Measurements from ENCODE around the gene ADAT1. TPM values are rescaled to one million over a fixed set of nuclear protein-coding genes. Genes with fewer than 3 reads are reported as not detected.

Gene ADAT1, protein sequence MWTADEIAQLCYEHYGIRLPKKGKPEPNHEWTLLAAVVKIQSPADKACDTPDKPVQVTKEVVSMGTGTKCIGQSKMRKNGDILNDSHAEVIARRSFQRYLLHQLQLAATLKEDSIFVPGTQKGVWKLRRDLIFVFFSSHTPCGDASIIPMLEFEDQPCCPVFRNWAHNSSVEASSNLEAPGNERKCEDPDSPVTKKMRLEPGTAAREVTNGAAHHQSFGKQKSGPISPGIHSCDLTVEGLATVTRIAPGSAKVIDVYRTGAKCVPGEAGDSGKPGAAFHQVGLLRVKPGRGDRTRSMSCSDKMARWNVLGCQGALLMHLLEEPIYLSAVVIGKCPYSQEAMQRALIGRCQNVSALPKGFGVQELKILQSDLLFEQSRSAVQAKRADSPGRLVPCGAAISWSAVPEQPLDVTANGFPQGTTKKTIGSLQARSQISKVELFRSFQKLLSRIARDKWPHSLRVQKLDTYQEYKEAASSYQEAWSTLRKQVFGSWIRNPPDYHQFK
- 45.3 and 54.0 TPM in 2 replicates for total RNA-seq

DNA sequence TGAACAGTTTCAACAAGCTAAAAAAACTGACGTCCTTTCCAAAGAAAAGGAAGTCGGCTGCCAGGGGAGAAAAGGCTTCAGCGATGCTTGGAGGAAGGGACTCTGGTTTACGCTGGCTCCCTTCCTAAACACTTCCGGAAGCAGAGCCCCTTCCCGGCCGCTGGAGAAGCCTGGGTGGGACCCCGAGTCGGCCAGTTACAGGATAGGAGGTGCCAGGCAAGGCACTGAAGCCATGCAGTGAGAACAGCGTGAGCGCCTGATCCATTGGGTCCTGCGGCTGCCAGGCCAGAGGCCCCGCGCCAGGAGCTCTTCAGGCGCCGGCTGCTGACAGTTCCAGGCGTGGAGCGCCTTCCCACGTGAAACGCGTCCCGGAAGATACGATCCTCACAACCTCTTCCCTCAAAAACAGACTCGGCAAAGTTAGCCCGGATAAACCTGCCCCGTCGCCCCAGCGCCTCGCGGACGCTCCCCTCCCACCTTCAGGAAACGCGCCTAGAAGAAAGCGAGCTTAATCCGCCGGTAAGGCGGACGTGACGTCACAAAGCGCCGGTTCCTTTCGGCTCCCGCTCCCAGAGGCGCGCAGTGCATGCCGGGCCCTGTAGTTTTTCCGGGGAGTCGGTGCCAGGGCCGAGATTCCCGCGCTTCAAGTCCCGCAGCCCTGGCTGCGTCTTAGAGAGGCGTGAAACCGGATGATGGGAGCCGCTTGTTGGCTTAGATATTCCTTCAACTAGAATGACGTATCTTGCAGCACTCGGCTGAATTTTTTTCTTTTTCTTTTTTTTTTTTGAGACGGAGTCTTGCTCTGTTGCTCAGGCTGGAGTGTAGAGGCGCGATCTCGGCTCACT lies at the start of gene ADAT1:
TSS of gene ADAT1 (minus strand) at position 521 of the 845 bp plus-strand sequence. CDS start 2,482 bp downstream, outside the sequence.
- Mint-ChIP-seq H3K4me3 (ENCODE audit: low read depth) (peak within 1 kb of the TSS; percentile 93), H3K36me3 (ENCODE audit: low read depth) (peaks cover 57% of the 10 kb centered on the region), H3K27ac (peak within 1 kb of the TSS; percentile 96), H3K4me1 (ENCODE audit: low read depth) (peaks cover 36% of the 10 kb centered on the region), H3K9me3 (no peaks in the 10 kb centered on the region), H3K27me3 (ENCODE audit: low read depth) (no peaks in the 10 kb centered on the region)
- intact Hi-C loops (cut with micrococcal nuclease), result loop anchor here (1.0 to 2.0 kb wide), 7 partner anchors 24 to 190 kb away; partner anchors contain the start of genes CFDP1, GABARAPL2, KARS1 and TERF2IP
- peak; percentile 96 for DNase-seq (ENCODE audit: low spot score)

DNA sequence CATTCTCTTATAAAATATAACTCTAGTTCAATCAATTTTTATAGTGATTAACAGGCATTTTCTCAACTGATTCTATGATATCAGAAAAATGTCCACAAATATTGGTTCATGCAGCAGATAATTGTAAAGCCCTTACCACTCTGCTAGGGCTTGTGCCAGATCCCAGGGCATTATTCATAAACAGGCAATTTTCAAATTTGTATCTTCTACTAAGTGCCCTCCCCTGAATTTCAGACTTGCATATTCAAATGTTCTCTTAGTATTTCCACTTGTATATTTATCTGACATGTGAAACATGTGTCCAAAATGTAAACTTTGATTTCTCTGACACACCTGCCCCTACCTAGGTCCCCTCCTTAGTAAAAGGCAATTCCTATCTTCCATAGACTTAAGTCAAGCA lies 44.4 kb upstream of the ADAT1 start:
- H3K27ac Mint-ChIP-seq, result no peak overlapping the region
- no peak for DNase-seq (ENCODE audit: low spot score)
- H3K4me3 Mint-ChIP-seq (ENCODE audit: low read depth), result no peak overlapping the region
- intact Hi-C loops (cut with micrococcal nuclease), result no loop called here
- no peaks in the 10 kb centered on the region for H3K27me3 Mint-ChIP-seq (ENCODE audit: low read depth)
- H3K4me1 Mint-ChIP-seq (ENCODE audit: low read depth), result no peaks in the 10 kb centered on the region
- no peaks in the 10 kb centered on the region for H3K36me3 Mint-ChIP-seq (ENCODE audit: low read depth)
- H3K9me3 Mint-ChIP-seq, result no peaks in the 10 kb centered on the region

DNA sequence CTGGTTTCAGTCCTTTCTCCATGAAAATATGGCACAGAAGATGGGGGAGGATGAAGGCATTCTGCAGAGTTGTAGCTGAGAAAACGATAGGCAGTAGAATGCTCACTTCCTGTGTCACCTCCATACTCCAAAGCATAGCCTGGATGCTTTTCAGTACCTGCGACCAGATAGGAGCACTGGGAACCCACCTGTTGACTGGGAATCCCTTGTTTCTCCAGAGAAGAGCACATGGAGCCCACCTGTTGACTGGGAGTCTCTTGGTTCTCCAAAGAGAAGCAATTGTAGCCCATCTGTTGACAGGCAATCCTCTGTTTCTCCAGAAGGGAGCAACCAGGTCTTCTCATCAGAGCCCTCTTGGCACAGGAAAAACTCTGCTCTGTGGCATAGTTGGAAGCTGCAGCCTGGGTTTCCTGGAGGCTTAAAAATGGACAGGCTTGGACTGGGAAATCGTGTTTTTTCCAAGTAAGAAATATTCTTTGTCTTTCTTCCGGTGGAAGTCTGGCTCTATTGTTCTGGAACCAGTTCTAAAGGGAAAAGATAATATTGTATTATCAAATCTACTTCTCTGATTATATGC lies 37.7 kb upstream of the ADAT1 start:
- Mint-ChIP-seq H3K27ac (no peak overlapping the region), H3K36me3 (ENCODE audit: low read depth) (peaks cover 38% of the 10 kb centered on the region), H3K4me1 (ENCODE audit: low read depth) (no peaks in the 10 kb centered on the region), H3K4me3 (ENCODE audit: low read depth) (no peak overlapping the region), H3K9me3 (no peaks in the 10 kb centered on the region), H3K27me3 (ENCODE audit: low read depth) (no peaks in the 10 kb centered on the region)
- no peak for DNase-seq (ENCODE audit: low spot score)
- intact Hi-C loops (cut with micrococcal nuclease), result no loop called here

DNA sequence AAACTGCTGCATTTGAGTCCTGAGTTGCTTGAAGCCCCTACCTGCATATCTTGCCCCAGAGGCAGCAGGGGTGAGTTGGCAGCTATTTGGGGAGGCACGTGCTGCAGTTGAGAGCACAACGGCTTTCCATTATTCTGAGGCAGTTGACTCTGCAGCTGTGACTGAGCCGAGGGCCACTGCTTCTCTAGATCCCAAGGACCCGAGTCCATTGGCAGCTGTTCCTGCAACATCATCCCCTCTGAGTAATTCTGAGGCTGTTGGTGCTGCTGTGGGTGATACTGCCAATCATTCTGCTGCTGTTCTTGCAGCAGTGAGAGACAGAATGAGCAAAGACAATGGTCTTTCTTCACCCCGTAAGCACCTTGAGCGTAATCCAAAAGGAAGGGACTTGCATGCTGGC lies 37.2 kb upstream of the ADAT1 start:
- Mint-ChIP-seq H3K27me3 (ENCODE audit: low read depth) (no peaks in the 10 kb centered on the region), H3K9me3 (no peaks in the 10 kb centered on the region), H3K27ac (no peak overlapping the region), H3K4me3 (ENCODE audit: low read depth) (no peak overlapping the region), H3K36me3 (ENCODE audit: low read depth) (peaks cover 43% of the 10 kb centered on the region), H3K4me1 (ENCODE audit: low read depth) (no peaks in the 10 kb centered on the region)
- intact Hi-C loops (cut with micrococcal nuclease), result no loop called here
- no peak for DNase-seq (ENCODE audit: low spot score)

DNA sequence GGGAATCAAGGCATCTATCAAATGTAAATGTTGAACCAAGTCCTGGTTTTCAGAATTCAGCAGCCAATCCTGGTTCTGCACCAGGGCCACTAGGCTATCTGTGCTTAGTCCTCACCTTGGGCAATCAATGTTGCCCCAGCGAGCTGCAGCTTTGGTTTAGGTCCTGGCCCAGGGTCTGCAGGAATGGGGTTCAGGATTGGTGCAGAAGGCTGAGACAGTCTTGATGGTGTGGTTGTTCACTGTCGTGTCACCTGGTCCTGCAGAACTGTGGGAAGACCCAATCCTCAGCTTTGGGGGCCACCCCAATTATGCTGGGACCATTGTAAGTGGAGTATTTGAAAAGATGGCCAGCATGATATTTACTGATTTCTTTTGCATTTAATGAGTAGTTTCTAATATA lies 35.1 kb upstream of the ADAT1 start:
- Mint-ChIP-seq H3K4me1 (ENCODE audit: low read depth) (peaks cover 6% of the 10 kb centered on the region), H3K27ac (no peak overlapping the region), H3K9me3 (no peaks in the 10 kb centered on the region), H3K36me3 (ENCODE audit: low read depth) (peaks cover 58% of the 10 kb centered on the region), H3K4me3 (ENCODE audit: low read depth) (no peak overlapping the region), H3K27me3 (ENCODE audit: low read depth) (no peaks in the 10 kb centered on the region)
- intact Hi-C loops (cut with micrococcal nuclease), result no loop called here
- no peak for DNase-seq (ENCODE audit: low spot score)

DNA sequence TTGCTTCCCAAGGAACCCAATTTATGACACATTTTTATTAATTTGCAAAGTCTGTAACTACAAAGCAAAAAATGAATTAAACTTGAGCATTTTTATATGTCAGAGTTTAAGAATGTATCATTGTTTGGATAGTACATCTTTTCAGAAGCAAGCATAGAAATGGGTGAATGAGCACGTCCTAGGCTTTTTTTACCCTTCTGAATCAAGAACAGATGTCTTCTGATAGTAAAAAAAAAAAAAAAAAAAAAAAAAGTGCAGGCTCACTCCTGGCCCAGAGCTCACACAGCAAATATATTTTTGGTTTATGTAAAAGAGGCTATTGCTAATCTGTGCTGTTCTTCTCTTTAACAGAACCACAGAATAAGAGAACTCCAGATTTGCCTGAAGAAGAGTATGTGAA lies 30.8 kb upstream of the ADAT1 start:
- Mint-ChIP-seq H3K4me3 (ENCODE audit: low read depth) (no peak overlapping the region), H3K4me1 (ENCODE audit: low read depth) (peaks cover 34% of the 10 kb centered on the region), H3K9me3 (no peaks in the 10 kb centered on the region)

DNA sequence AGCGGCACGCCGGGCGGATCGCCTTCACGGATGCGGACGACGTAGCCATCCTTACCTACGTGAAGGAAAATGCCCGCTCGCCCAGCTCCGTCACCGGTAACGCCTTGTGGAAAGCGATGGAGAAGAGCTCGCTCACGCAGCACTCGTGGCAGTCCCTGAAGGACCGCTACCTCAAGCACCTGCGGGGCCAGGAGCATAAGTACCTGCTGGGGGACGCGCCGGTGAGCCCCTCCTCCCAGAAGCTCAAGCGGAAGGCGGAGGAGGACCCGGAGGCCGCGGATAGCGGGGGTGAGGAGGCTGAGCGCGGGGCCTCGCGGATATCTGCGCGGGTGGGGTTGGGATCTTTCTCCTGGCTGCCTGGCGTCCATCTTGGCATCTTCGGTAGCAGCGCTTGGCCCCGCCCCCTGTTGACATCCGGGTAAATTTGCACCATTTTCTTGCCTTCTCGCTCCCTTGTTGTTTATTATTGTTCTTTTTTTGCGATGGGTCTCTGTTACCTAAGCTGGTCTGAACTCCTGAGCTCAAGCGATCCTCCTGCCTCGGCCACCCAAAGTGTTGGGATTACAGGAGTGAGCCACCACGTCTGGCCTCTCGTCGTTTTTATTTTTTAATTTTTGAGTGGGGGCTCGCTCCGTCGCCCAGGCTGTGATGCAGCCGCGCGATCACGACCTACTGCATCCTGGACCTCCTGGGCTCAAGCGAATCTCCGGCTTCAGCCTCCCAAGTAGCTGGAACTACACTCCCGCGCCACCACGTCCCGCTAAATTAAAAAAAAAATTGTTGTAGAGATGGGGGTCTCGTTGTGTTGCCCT lies 25.4 kb upstream of the ADAT1 start:
- Mint-ChIP-seq H3K4me3 (ENCODE audit: low read depth) (peak overlapping the region; percentile 91), H3K4me1 (ENCODE audit: low read depth) (peaks cover 52% of the 10 kb centered on the region), H3K27ac (peak overlapping the region; percentile 94), H3K36me3 (ENCODE audit: low read depth) (peaks cover 64% of the 10 kb centered on the region), H3K9me3 (no peaks in the 10 kb centered on the region), H3K27me3 (ENCODE audit: low read depth) (no peaks in the 10 kb centered on the region)
- DNase-seq (ENCODE audit: low spot score), result peak; percentile 83
- intact Hi-C loops (cut with micrococcal nuclease), result loop anchor here (2.0 to 5.0 kb wide), 5 partner anchors 116 to 1544 kb away; partner anchors contain the start of genes MON1B, PSMD7 and RFWD3

More for the DNA sequence above, 30.8 kb upstream of the ADAT1 start:
- DNase-seq (ENCODE audit: low spot score), result no peak
- intact Hi-C loops (cut with micrococcal nuclease), result no loop called here
- H3K36me3 Mint-ChIP-seq (ENCODE audit: low read depth), result peaks cover 70% of the 10 kb centered on the region
- peak overlapping the region; percentile 11 for H3K27ac Mint-ChIP-seq
- H3K27me3 Mint-ChIP-seq (ENCODE audit: low read depth), result no peaks in the 10 kb centered on the region

DNA sequence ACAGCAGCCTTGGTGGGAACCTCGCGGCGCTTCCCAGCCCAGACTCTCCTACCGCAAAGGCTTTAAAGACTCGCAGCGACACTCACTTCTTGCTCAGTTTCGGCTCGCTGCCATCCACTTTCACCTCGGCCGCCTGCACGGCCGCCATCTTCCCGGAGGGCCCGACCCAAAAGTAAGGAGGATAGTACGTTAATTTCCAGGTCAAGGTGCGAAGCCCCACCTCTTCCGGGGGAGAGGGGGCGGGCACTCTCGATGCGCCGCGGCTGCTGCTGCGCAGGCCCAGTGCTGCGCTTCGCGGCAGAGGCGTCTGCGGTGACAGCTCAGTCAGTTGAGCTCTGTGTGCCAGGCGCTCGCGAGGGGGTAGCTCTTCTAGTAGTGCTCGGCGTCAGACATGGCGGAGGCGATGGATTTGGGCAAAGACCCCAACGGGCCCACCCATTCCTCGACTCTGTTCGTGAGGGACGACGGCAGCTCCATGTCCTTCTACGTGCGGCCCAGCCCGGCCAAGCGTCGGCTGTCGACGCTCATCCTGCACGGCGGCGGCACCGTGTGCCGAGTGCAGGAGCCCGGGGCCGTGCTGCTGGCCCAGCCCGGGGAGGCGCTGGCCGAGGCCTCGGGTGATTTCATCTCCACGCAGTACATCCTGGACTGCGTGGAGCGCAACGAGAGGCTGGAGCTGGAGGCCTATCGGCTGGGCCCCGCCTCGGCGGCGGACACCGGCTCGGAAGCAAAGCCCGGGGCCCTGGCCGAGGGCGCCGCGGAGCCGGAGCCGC lies 24.6 kb upstream of the ADAT1 start, which contains the start of the genes KARS1 and TERF2IP:
TSS of gene KARS1 (minus strand) at position 174 of the 773 bp plus-strand sequence. CDS start at position 148, 26 bp downstream.
TSS of gene TERF2IP (plus strand) at position 282 of the 773 bp plus-strand sequence. CDS start at position 392, 110 bp downstream.
- peaks cover 48% of the 10 kb centered on the region for H3K4me1 Mint-ChIP-seq (ENCODE audit: low read depth)
- intact Hi-C loops (cut with micrococcal nuclease), result loop anchor here (1.0 to 5.0 kb wide), 10 partner anchors 24 to 1545 kb away; partner anchors contain the start of genes ADAT1, CFDP1, GABARAPL2 and MON1B
- H3K27me3 Mint-ChIP-seq (ENCODE audit: low read depth), result no peaks in the 10 kb centered on the region
- peak within 1 kb of the TSS; percentile 96 for H3K4me3 Mint-ChIP-seq (ENCODE audit: low read depth)
- DNase-seq (ENCODE audit: low spot score), result peak; percentile 94
- H3K36me3 Mint-ChIP-seq (ENCODE audit: low read depth), result peaks cover 65% of the 10 kb centered on the region
- H3K27ac Mint-ChIP-seq, result peak within 1 kb of the TSS; percentile 96
- no peaks in the 10 kb centered on the region for H3K9me3 Mint-ChIP-seq

DNA sequence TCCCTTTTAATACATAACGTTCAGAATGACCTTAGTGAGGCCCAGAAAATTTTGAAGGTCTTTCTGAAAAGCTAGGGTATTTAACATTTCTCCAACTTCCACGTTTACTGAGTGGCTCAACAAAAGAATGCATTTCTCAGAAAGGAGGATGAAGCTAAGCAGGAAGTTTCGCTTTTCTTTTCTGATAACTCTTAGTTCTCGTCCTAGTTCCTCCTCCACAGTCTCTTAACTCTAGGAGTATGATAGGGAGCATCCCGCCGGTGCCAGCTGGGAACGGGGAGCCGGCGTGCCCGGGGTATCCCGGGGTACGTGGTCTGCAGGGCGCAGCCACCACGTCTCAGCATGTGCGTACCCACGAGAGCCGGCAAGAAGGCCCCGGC lies 24.0 kb upstream of the ADAT1 start:
- Mint-ChIP-seq H3K27ac (peak overlapping the region; percentile 96), H3K4me3 (ENCODE audit: low read depth) (peak overlapping the region; percentile 96), H3K9me3 (no peaks in the 10 kb centered on the region), H3K27me3 (ENCODE audit: low read depth) (no peaks in the 10 kb centered on the region), H3K4me1 (ENCODE audit: low read depth) (peaks cover 44% of the 10 kb centered on the region), H3K36me3 (ENCODE audit: low read depth) (peaks cover 67% of the 10 kb centered on the region)
- no peak for DNase-seq (ENCODE audit: low spot score)
- intact Hi-C loops (cut with micrococcal nuclease), result loop anchor here (1.0 to 5.0 kb wide), 9 partner anchors 24 to 1545 kb away; partner anchors contain the start of genes ADAT1, CFDP1, GABARAPL2 and MON1B

DNA sequence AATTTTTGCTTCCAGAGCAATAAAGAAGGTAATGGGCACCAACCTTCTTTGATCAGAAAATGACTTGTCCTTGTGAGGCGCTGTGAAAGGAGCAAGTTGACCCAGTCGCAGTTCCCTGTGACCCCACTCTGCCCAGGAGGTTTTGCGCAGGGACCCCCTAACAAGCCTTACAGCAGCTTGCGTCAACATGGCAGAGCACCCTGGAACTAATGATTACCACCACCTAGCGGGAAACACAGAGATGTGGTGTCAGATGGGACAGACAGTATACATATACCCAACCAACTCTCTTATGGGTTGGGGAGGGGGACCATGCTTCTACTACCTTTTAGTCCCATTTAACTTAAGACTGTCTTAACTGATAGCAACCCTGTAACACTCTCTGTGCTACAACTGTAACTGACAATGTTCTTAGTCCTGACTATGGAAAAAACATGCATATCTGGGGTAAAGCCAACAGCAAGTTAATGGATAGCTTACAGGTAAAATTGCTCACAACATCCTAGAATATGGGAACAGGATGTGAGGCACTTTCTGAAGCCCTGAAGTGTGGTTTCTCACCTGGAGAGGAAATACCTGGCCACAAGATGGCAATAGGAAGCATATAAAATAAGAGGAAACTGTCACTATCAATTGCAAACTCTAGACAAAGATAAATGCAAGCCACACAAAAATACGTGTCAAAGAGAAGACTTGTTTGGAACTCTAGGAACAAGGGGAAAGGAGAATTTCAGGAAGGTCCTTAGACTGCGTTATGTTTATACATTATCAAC lies 21.3 kb upstream of the ADAT1 start:
- Mint-ChIP-seq H3K9me3 (no peaks in the 10 kb centered on the region), H3K27me3 (ENCODE audit: low read depth) (no peaks in the 10 kb centered on the region), H3K4me1 (ENCODE audit: low read depth) (peaks cover 31% of the 10 kb centered on the region), H3K4me3 (ENCODE audit: low read depth) (peak overlapping the region; percentile 62), H3K36me3 (ENCODE audit: low read depth) (peaks cover 73% of the 10 kb centered on the region), H3K27ac (peak overlapping the region; percentile 69)
- intact Hi-C loops (cut with micrococcal nuclease), result loop anchor here (5.0 kb wide), 4 partner anchors 977 to 1548 kb away; partner anchors contain the start of genes MON1B, PSMD7 and RFWD3
- no peak for DNase-seq (ENCODE audit: low spot score)

Measured in activated T-helper 2 cell treated with anti-CD3 and anti-CD28 coated beads, Interferon-gamma antibody, Interleukin-2, Interleukin-4, amounts not matched to agents 10 μg/mL and 5 μg/mL and 100 μg/mL, durations not matched to agents 14 hours and 24 hours and 36 hours (primary cell).